GM21447 (cell line): Measurements from ENCODE around the gene MEOX1.
"Not testable (repeated sequence)": the region's sequence is repeated elsewhere in the genome, so short reads cannot be mapped to it uniquely, and the experiment has no call there.

Source experiments
- ATAC-seq: cut with Tn5 transposase; IDR thresholded peaks from one replicate; pipeline ENCODE4 v1.9.1; 2021; ENCODE audit not compliant: unreplicated experiment

Gene MEOX1

DNA sequence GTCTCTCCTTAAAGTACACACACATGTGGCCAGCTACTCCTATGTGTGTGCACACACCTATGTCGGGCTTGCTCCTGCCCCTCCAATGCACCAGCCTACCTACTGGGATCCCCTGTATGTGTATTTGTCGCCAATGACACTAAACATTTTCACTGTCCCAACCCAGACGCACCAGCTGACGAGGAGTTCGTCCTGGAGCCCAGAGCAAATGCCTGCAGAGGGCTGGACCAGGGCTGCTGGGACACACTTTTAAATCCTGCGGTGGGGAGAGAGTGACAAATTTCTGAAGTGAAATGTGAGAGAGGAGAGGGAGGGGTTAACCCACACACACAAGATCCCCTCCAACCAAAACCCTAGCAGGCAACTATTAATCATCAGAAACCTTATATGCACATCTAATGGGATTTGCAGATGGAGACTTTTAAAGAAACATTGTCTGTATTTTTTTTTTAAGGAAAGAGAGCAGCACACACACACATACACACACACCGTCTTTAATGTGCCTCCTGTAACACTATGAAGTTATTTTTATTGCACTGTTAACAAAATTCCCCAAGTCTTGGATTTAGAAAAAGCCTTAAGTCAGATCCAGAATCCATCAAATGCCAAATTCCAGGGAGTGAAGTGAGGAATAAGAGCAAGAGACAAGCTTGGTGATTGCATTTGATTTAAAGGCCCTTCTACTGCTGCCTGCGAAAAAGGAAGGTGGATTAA lies at the start of gene MEOX1:
Gene MEOX1, minus strand, starts transcription at position 224 of the 714 bp plus-strand sequence. CDS start 388 bp downstream, outside the sequence.
- ATAC-seq = no peak

DNA sequence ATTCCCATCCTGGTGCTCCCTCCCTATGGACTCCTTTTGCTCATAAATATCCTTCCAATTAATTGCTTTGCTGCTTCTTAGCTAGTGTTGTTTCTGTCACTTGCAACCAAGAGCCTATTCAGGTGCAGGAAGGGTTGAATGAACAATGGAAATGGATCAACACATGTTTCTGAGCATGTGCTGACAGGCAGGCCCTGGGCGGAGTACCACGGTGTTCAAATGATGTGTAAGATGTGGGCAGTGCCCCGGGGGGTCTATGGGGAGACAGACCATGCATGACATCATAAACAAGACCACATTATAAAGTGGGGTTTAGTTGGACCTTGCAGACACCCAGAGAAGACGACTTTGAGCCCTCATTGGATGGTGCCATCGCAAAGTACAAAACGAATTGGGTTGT lies 48.4 kb upstream of the MEOX1 start:
- no peak for ATAC-seq

DNA sequence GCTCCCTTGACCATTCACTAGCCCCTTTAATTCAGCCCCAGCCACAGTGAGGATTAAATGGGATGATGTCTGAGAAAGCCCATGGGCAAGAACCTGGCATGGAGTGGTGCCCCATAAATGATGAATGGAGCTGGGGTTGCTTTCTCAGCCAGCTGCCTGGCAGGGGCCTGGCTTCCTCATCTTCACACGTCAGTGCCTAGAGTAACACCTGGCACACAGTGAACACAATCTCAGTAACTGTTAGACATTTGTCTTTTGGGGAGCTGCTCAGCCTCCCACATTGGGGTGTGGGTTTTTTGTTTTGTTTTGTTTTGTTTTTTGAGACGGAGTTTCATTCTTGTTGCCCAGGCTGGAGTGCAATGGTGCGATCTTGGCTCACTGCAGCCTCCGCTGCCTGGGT lies 47.5 kb upstream of the MEOX1 start:
- no peak for ATAC-seq

DNA sequence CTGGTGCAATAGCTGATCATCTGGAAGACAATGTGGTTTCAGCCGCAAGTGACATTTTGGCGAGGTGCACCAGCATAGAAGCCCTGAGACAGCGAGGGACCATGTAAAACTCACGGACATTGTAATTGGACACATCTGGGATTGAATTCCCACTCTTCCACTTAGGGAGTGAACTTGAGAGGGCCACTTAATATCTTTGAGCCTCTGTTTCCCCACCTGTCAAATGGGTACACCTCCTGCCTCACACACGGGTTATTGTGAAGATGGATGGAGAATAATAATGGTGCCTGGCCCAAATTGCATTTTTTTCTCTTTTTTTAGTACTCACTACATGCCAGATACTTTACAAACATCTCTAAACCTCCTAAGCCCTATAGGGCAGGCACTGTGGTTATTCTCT lies 45.5 kb upstream of the MEOX1 start:
- ATAC-seq = no peak

DNA sequence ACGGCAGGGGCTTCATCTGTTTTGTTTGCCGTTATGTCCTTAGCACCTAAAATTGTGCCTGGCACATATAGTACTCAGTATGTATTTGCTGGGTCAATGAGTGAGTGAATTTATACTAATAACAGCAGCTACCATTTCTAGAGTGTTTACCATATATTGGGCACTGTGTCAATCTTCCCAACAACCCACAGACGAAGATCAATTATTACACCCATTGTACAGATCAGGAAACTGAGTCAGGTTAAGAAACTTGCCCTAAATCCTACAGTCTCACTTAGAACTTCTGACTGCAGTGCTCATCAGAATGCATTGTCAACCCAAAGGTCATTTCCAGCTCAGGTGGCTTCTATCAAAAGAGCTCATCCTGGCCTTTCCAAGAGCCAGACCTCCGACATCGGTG lies 44.5 kb upstream of the MEOX1 start:
- ATAC-seq = no peak

DNA sequence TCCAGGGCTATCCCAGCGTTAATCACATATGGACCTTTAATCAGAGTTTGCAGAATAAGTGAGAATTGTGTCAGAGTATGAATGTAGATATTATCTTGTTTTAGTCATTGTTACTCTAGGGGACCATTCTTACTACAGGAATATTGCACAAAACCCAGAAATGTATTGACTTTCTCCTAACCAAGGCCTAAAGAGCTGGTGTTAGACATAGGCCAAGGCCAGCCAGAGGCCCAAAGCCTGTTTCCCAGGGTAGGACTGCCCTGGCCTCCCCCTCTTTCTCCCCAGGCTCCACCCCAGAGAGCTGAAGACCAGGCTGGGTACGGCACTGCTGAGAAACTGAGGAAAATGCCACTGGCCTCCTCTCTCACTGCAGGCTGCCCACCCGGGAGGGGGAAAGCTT lies 41.9 kb upstream of the MEOX1 start:
- no peak for ATAC-seq

DNA sequence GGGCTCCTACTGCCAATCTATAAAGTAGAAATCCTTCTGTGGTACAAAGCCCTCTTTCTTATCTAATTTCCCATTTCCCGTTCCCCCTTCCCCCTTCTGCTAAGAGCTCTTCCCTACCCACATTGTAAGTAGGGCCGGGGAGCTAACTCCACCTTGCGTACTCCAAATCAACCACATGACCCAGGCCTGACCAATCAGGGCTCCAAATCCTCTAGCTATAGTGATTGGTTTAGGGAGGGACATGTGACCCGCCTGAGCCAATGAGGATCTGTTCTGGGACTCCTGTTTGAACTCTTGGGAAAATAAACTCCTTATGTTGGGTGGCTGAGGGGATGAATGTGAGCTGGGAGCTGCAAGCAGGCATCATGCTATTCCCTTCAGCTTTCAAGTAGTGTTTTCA lies 40.9 kb upstream of the MEOX1 start:
- no peak for ATAC-seq

DNA sequence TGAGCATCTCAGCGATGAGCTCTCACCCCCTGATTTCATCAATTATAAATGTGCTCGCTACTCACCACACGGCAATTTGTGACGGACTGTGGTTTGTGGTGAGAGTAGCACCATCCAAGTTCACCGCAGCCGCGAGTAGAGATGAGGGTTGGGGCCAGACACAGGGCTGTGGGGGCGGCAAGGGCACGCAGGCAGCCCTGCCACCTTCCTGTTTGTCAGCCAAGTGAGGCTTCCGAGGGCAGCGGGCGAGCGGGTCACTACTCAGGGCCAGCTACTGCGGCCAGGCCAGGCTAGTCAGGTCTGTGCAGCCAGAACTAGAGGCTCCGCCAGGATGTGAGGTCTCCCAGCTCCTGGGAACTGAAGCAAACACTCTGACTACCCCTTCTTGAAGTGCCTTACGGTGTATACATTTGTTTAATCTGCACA lies 39.6 kb upstream of the MEOX1 start:
- ATAC-seq = no peak

DNA sequence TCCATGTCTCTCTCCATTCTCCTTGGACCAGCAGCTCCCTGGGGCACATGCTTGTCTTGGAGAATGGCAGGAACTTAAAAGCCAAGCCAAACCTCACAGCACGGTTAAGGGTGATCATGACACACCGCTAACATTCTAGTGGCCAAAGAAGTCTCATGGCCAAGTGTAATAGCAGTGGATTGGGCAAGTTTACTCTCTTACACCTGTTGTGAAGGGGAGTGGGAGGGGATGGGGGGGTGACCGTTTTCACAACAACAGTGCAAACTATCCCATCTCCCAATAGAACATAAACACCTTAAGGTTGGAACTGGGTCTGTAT lies 37.7 kb upstream of the MEOX1 start:
- no peak for ATAC-seq

DNA sequence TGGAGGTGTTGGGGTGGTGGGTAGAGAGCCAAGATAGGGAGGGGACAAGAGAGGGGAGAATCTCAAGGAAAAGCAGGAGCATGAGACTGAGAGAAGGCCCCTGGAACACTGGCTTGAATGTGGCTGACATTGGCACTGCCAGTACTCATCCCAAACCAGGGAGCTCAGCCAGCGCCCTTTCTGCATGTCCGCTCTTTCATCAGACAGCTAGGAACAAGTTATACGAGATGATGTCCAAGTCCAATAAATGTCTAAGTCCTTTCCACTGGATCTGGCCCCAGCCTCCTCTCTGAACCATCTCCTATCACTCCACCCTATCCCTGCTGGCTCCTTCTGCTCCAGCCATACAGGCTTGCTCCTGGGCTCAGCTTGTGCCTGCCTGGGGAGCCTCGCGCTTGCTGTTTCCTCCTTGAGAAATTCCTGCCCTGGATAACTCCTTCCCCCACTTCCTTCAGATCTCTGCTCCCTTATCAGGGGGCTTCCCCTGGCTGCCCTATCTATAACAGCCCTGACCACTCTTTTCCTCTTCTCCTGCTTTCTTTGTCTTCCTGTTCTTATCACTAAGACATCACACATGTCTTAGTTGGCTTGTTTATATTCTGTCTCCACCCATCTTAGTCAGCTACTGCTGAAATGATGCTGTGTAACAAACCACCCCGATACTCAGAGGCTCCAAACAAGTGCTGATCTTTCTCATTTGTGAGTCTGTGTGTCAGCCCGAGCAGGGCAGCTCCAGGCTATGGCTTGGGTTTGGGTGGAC lies 37.1 kb upstream of the MEOX1 start:
- no peak for ATAC-seq

DNA sequence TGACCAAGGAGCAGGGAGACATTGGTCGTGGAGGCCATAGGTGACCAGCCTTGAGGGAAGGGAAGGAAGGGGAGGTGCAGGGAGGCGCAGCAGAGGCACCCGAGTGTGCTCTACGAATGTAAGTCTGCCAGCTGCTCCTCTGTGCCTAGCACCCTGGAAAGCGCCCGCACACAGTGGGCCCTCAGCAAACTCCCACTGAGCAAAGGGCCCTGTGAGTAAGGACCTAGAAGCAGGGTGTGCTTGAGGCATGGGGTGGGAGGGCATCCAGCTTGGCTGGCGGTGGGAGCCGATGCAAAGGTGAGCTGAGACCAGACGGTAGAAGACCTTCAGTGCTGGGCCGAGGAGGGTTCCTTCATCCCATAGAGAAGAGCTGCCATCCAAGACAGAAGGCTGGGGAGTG lies 36.2 kb upstream of the MEOX1 start:
- ATAC-seq = no peak

DNA sequence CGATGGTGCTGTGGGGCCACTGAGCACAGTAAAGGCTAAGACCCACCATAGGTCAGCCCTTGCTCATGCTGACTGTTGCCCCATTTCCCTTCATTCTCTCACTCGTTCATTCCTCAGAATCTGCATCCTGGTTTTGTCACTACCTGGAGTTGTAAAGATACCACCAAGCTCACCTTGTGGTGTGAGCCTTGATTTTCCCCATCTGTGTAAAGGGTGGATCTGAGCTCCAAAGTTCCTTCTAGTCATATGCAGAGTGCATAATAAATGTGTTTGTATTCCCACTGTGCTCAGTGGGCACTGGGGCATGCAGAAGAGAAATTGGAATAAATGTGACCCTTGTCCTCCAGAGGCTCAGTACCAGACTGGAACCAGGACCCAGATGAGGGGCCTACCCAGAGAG lies 35.2 kb upstream of the MEOX1 start:
- no peak for ATAC-seq

DNA sequence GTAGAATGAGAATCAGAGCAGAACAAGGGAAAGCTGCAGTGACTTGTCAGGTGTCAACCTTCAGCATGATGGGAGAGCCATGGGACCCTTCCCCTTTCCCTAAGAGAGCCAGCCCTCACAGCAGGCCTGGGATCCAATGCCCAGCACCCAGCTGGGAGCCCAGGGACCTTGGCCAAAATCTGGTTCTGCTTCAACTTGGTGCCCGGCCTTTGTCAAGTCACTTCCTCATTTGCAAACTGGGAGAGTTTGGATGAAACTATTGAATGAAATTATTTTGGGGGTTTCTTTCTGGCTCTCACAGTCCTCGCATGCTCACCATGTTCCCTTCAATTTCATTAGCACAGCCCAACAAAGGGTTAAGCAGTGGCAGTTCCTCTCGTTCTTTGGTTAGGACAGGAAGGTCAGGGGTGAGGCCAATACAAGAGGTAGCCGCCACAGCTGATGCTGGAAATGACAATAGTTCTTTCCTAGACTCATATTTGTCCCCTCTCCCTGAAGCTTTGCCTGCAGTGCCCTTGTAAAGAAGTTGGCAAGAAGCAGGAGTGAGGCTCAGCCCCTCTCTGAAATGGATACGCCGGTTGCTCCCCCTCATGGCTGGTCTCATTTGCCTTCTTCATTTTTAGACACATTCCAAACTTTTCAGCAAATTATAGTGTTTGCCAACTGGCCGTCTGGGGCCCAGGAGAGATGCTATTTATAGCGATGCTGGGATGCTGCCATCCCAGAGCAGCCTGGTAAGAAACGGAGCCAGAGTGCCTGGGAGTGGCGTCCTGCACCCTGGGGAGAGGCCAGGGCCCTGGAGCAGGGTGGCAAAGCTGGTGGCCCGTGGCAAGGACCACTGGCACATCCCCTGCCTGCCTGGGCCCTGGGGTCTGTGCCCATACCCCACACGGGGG lies 34.5 kb upstream of the MEOX1 start:
- no peak for ATAC-seq

DNA sequence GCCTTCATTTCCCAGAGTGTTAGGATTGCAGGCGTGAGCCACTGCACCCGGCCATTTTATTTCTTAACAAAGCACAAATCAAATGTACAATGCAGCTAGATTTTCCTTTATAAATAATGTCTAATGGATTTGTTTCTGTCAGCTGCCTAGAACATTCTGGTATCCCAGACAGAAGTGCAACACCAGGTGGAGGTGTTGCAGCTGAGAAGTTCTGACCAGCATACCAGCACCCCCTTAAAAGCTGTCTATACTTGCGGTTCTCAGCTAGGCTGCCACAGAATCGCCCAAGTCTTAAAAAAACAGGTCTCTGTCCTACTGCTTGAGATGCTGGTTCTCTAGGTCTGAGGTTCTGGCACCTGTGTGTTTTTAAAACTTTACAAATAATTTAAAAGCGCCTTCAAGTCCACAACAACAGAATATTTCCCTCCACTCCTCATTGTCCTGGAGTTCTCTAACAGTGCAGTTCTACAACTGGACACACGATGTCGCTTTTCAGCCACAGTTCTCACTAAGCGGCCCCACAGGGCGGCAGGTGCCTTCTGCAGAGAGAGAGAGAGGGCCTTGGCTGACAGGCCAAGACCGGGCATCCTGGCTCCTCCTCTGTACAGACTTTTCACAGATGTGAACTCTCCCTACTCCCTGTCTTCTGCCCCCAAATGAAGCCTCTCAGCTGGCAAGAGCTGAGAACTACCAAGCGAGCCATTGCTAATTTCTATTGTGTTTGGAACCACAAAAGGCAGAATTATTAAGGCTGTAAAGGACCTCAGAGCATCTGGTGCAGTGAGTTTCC lies 32.6 kb upstream of the MEOX1 start:
- ATAC-seq = no peak

DNA sequence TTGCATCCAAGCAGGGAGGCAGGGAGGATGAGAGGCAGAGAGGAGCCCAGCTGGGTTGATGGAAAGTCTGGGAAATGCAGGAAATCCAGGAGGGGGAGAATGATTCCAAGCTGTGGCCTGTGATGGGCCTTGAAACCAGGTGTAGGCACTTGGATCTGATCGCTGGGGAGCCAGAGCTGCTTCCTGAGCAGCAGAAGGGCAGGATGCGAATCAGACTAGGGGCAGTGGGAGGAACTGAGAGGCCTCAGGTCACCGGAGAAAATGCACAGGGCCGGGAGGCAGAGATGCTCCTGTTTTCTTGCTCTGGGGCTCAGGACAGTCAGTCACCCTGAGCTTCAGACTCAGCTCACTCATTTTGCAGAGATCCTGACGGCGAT lies 29.6 kb upstream of the MEOX1 start:
- ATAC-seq = no peak

DNA sequence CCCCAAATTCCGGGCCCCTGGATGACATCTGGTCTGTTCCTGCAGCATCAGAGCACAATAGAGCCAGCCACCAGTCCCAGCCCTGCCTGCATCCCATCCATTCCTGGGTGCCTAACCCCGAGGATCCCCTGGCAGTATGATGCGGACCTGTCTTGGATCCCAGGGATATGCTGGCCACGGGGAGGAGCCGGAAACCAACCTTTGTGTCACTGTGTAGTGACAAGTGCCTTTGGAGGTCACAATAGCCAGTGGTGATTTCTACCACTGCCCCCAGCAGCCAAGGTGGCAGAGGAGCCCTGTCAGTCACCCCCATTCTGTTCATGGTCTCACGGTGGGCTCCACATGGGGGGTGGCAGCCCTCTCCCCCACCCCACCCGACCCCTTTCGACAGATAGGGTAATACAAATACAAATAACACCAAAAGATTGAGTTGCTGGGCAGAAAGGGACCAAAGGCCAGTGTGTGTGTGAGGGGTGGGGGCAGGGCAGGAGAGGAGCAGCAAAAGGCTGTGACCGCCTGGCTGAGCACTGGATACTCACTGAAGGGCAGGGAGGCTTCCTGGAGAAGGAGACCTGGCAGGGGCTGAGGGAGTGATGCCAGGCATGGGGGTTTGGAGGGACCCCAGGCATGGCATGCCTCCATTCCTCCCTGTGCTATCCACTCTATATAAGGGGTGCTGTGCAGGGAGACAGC lies 29.0 kb upstream of the MEOX1 start:
- ATAC-seq = no peak

DNA sequence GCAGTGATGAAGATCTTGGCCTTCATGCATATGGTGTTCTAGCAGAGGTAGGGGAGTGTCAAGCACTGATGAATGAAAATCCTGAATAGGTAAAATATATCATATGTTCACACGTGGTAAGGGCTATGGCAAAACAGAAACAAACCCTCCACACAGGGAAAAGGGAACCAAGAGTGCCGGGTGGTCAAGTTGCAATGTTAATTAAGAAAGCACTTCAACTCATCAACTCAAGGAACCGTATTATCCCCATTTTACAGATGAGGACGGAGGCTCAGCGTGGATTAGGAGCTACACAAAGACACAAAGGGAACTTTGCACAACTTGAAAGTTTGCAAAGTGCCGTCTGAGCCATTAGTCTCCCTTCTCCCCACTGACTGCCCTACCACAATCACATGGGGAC lies 28.1 kb upstream of the MEOX1 start:
- no peak for ATAC-seq

DNA sequence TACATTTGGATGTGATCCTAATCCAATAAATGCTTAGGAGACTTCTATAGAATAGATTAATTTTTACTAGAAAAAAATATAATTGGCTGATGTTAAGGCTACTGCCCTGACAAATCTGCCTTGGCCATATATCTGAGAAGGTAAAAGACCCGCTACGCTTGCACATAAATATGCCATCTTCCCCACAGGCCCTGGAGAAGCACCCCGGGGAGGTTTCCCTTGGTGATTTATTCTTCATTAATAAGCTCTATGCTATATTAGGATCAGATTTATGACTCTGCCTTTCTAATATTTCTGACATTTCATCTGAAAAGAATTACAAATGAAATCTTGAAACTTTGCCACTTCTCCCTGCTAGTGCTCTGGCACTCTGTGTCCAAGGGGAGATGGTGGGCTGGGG lies 27.4 kb upstream of the MEOX1 start:
- ATAC-seq = no peak

DNA sequence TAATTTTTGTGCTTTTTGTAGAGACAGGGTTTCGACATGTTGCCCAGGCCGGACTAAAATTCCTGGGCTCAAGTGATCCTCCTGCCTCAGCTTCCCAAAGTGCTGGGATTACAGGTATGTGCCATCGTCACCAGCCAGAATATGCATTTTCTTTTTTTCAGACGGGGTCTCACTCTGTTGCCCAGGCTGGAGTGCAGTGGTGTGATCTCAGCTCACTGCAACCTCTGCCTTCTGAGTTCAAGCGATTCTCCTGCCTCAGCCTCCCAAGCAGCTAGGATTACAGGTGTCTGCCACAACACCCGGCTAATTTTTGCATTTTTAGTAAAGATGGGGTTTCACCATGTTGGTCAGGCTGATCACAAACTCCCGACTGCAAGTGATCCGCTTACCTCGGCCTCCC lies 25.2 kb upstream of the MEOX1 start:
- ATAC-seq = not testable (repeated sequence)

DNA sequence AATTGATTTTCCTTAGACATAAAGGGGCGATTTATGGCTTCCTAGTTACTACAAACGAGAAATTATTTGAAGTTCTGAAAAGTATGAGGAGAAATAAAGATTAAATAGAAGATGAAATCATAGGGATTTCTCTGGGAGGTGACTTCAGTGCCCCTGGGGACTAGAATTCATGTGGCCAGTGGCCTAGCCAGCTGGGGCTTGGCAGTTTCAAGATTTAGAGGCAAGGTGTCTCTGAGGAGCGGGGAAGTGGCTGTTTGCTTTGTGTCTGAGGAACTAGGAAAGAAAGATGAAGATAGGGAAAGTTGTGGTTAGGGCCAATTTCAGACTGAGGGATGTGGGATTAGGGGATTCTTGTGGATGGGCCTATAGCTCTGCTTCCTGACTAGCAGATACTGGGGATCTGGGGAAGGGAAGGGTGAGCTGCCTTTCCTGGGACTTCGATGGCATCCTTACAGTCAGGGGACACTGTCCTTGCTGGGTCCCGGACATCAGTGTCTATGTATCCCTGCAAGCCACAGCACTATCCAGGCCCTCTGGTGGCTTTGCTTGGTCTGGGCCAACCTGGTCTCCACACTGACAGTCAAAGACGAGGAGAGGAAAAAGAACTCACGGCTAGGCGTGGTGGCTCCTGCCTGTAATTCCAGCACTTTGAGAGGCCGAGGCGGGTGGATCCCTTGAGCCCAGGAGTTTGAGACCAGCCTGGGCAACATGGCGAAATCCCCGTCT lies 22.4 kb upstream of the MEOX1 start:
- no peak for ATAC-seq
